NB4 (cell line): ENCODE measurements around the gene MKRN2OS.

Experiments
- DNase-seq: peaks from one replicate; pipeline ENCODE4 v3.0.0; 2010; ENCODE audit warnings: low read depth
- H3K4me3 ChIP-seq: one replicate; pipeline ENCODE4 v1.5.1; 2011; ENCODE audit warnings: mild to moderate bottlenecking, low read depth, low read length, moderate library complexity
- CTCF ChIP-seq: IDR thresholded peaks from one replicate; pipeline ENCODE4 v1.5.1; 2012; ENCODE audit warnings: low read depth, low read length
- MAX ChIP-seq: IDR thresholded peaks from 2 replicates; pipeline ENCODE4 v1.6.1; 2011; ENCODE audit warnings: low read depth, low read length
- MYC ChIP-seq: IDR thresholded peaks from 2 replicates; pipeline ENCODE4 v1.6.1; 2011; ENCODE audit warnings: low read depth, low read length
- POLR2A ChIP-seq: IDR thresholded peaks from 2 replicates; pipeline ENCODE4 v1.6.1; 2011; ENCODE audit warnings: mild to moderate bottlenecking; ENCODE audit not compliant: insufficient read length; ENCODE audit errors: extremely low read depth

MKRN2OS gene

GRCh38 chr3:12509466-12509865 is 35.8 kb downstream of the MKRN2OS start:
- DNase-seq = no peak
- TF ChIP-seq CTCF (no peak), POLR2A (no peak), MAX (no peak), MYC (no peak)
- H3K4me3 ChIP-seq = no peak overlapping the region

GRCh38 chr3:12508291-12508700 is 37.0 kb downstream of the MKRN2OS start:
- H3K4me3 ChIP-seq = no peak overlapping the region
- DNase-seq = no peak
- TF ChIP-seq MYC (no peak), MAX (no peak), POLR2A (no peak), CTCF (no peak)

- H3K4me3 ChIP-seq = no peak overlapping the region
- DNase-seq = no peak
- TF ChIP-seq MYC (no peak), MAX (no peak), POLR2A (no peak), CTCF (no peak)
These were observed 37.6 kb downstream of the MKRN2OS start for GRCh38 chr3:12507591-12508281.

GRCh38 chr3:12506201-12506709 is 39.0 kb downstream of the MKRN2OS start:
- no peak for TF ChIP-seq MYC
- no peak for TF ChIP-seq MAX
- no peak for TF ChIP-seq CTCF
- TF ChIP-seq POLR2A = no peak
- DNase-seq = no peak
- no peak overlapping the region for H3K4me3 ChIP-seq

- no peak overlapping the region for H3K4me3 ChIP-seq
- peak; percentile 61 for DNase-seq
- no peak for TF ChIP-seq CTCF
- no peak for TF ChIP-seq MAX
- TF ChIP-seq POLR2A = no peak
- TF ChIP-seq MYC = no peak
These were observed 42.0 kb downstream of the MKRN2OS start for GRCh38 chr3:12503126-12503957.
